HG02973 (cell line): ENCODE data around the gene CSN1S1.
A peak's percentile ranks its signal among the peaks of the same experiment; 100 is the strongest.
"Not testable (repeated sequence)": the region's sequence is repeated elsewhere in the genome, so short reads cannot be mapped to it uniquely, and the experiment has no call there.

Experiments used
- ATAC-seq: cut with Tn5 transposase; IDR thresholded peaks from one replicate; pipeline ENCODE4 v1.9.1; 2021; ENCODE audit warnings: moderate library complexity; ENCODE audit not compliant: unreplicated experiment

The CSN1S1 gene, protein sequence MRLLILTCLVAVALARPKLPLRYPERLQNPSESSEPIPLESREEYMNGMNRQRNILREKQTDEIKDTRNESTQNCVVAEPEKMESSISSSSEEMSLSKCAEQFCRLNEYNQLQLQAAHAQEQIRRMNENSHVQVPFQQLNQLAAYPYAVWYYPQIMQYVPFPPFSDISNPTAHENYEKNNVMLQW

DNA sequence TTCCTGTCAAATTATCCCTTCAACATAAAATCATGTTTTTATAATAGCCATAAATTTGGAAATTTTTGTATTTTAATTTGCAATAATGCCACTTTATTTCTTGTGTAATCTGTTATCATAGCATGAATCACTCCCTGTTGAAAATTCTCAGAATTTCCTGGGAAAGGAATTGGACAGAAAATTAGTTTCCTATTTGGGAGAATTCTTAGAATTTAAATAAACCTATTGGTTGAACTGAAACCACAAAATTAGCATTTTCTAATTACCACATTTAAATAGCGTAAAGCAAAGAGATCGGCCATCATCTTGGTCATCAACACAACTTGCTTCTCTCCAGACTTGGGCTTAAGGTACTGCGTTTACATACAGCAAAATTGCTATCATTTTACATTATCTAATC, at the start of gene CSN1S1:
TSS of gene CSN1S1 (plus strand) at position 301 of the 400 bp plus-strand sequence. CDS start 1,488 bp downstream, outside the sequence.
- no peak for ATAC-seq

- ATAC-seq, result peak; percentile 84
These were observed 49.6 kb upstream of the CSN1S1 start for GRCh38 chr4:69881173-69881773.

DNA sequence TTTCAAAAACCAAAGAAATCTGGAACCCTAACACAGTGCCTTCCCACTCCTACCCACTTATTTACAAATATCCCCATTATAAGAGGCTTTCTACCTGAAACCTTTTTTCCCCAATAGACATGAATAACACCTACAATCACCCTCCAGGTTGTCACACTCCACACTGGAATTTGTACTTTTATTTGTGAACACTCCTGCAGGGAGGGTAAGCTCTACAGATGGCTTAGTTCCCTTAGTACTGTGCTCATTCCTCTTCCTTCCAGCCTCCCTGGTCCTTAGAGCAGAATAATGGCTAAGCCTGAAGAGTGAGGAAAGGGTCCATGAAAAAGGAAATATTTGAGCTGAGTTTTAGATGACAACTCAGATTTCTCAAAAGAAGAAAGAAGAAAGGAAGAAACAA, 48.7 kb upstream of the CSN1S1 start:
- ATAC-seq, result no peak

GRCh38 chr4:69888336-69888735, 42.5 kb upstream of the CSN1S1 start:
- ATAC-seq, result no peak

DNA sequence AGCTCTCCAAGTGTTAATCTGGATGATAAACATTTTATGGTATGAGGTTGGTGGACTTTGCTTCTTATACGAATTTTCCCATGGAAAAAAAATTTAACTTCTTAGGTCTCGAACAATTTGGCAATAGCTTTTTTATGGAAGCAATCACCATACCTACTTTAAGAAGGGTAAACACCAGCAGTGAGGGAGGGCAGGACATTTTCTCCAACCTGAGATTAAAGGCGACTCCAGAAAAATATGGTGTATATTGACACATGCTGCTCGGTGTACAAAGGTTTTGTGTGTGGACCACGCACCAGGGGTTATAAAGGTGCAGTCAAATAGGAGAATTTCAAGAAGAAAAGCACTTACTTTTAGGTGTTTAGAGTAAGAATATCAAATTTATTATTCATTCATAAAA, 36.7 kb upstream of the CSN1S1 start:
- no peak for ATAC-seq

- ATAC-seq, result no peak
These were observed 36.1 kb upstream of the CSN1S1 start for GRCh38 chr4:69894721-69895120.

DNA sequence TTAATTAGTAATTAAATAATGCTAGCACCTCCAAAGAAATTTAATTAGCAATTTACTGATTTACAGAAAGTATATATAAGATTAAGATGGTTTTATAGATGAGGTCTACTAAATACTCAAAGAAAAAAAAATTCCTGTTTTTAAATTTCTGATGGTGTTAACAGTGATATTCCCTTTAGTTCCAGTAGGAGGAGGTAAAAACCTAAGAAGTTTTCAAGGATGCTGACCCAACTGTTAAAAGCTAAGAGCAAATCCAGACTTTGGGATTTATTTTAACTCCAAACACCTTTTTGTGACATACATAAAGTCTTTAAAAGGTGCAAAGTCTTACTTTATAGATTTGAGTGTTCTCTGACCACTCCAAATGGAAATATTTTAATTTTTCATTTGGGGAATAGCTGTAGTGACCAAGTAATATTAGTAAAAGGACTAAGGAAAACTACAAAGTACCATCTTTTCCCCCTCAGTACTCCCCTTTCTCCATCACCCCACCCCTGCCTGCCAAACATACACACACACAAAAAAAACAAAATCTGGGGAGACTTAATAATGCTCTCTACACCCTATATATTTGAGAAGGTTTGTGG, 34.2 kb upstream of the CSN1S1 start:
- no peak for ATAC-seq

- ATAC-seq, result no peak
These were observed 23.7 kb upstream of the CSN1S1 start for GRCh38 chr4:69907151-69907550.

- ATAC-seq, result no peak
These were observed 21.7 kb upstream of the CSN1S1 start for GRCh38 chr4:69909195-69909594.

GRCh38 chr4:69910016-69910782, 20.7 kb upstream of the CSN1S1 start:
- ATAC-seq, result peak; percentile 97

GRCh38 chr4:69920874-69921273, 10.0 kb upstream of the CSN1S1 start:
- ATAC-seq, result no peak

DNA sequence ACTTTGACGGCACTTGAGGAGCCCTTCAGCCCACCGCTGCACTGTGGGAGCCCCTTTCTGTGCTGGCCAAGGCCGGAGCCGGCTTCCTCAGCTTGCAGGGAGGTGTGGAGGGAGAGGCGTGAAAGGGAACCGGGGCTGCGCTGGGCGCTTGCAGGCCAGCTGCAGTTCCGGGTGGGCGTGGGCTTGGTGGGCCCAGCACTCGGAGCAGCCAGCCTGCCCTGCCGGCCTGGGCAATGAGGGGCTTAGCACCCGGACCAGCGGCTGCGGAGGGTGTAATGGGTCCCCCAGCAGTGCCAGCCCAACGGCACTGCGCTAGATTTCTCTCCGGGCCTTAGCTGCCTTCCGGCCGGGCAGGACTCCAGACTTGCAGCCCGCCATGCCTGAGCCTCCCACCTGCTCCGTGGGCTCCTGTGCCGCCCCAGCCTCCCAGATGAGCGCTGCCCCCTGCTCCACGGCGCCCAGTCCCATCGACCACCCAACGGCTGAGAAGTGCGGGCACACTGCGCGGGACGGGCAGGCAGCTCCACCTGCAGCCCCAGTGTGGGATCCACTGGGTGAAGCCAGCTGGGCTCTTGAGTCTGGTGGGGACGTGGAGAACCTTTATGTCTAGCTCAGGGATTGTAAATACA, 7.0 kb upstream of the CSN1S1 start:
- not testable (repeated sequence) for ATAC-seq

- no peak for ATAC-seq
These were observed 3.3 kb downstream of the CSN1S1 start for GRCh38 chr4:69934150-69934549.

DNA sequence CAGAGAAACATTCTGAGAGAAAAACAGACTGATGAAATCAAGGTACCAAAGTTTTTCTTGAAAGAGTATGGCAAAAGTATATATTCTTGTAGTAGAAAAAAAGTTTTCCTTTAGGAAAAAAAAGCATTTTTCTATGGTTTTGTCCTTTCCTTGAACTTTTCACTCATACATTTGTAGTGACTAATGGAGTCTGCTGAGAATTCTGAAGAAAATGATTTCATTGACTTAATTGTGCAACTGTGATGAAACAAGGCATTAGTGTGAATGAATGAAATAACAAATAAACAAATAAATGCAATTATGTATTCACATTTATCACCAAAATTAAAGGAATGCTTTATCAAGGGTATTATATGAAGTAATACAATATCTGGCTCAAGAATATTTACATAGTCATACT, 5.7 kb downstream of the CSN1S1 start:
- ATAC-seq, result no peak

DNA sequence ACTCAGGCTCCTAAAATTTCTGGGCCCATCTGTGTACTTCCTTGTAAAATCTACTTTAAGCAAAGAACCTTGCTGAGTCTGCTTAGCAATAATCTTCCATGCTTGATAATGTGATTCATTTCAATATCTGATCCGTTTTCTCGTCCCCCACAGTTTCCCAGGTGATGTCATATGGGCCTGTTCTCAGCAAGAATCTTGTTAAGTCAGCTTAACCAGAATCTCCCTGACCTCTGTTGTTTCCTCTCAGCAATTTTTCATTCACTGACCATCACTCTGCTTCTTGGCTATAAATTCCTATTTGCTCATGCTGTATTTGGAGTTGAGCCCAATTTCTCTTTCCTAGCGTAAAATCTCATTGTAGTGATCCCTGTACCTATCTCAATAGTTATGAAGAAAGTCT, 20.7 kb downstream of the CSN1S1 start:
- ATAC-seq, result no peak

DNA sequence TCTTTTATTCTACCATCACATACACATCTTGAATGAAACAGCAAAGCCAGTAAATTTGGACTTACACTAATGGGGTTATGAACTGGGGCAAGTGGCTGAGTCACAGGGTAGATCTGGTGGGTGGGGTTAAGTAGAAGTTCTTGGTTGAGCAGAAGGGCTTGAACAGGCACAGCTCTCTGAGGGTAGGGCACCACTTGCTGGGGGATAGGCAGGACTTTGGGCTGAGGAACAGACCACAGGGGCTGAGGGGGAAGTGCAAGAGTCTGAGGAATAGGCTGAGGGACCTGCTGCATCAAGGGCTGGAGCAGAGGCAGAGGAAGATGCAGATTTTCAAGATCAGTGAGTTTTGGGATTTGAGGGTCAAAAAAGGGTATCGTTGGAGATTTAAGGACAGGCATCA, 26.3 kb downstream of the CSN1S1 start:
- no peak for ATAC-seq

DNA sequence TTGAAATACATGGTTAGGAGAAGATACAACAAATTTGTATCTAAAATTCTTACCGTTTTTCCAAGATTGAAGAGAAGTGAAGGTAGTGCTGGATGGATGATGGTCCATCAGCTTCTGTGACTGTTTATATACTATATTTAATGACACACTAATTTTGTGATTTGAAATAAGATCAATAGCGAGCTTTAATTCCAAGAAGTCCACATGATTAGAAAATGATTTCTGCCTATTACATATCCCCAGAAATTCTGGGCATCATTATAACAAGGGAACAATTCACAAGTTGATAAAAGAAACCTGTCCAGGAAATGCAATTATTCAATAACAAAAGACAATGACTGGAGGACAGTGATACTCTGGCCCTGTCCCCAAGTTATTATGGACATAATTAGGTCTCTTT, 34.8 kb downstream of the CSN1S1 start, which contains the start of gene CSN2:
TSS of gene CSN2 (minus strand) at position 101 of the 400 bp plus-strand sequence. CDS start 4,733 bp downstream, outside the sequence.
- no peak for ATAC-seq

DNA sequence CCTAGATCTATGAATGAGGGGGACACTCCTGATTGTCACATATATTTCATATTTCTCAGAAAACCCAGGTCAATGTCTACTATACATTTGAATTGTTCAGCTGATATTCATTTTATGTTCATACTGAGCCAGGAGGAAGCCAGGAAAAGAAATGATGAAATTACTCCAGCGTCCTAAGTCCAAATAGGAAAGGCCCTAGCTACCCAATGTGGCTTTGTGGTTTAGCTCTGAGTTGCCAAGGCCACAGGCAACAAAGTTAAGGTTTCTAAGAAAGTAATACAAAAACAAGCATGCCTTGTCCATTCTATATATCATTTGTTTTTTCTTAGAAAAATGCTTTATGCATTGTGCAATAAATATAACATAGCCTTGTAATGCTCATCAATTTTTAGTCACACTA, 39.2 kb downstream of the CSN1S1 start:
- no peak for ATAC-seq

- ATAC-seq, result no peak
These were observed 43.8 kb downstream of the CSN1S1 start for GRCh38 chr4:69974631-69975030.

GRCh38 chr4:69977582-69977981, 46.7 kb downstream of the CSN1S1 start:
- ATAC-seq, result no peak

GRCh38 chr4:69984030-69984443, 53.2 kb downstream of the CSN1S1 start:
- no peak for ATAC-seq
